ENCODE results near the gene FGFR4. TPM values are rescaled to one million over a fixed set of nuclear protein-coding genes. Genes with fewer than 3 reads are reported as not detected.
A peak's percentile ranks its signal among the peaks of the same experiment; 100 is the strongest.

The FGFR4 gene
- total RNA-seq, 1 donor from 2014 or later: 34.1 TPM

GRCh38 chr5:177077335-177077734 is 9.4 kb upstream of the FGFR4 start:
- H3K4me1 Mint-ChIP-seq (ENCODE audit: unreplicated experiment): no peaks in the 10 kb centered on the region
- no peak for TF ChIP-seq CTCF (conservative IDR thresholded peaks at IDR 0.05)
- no peak overlapping the region for H3K4me3 Mint-ChIP-seq
- no peak overlapping the region for H3K27ac Mint-ChIP-seq
- DNase-seq (ENCODE audit: extremely low spot score, unreplicated experiment): no peak
- no peaks in the 10 kb centered on the region for H3K27me3 Mint-ChIP-seq
- peaks cover 3% of the 10 kb centered on the region for H3K36me3 Mint-ChIP-seq
- no peaks in the 10 kb centered on the region for H3K9me3 Mint-ChIP-seq

- Mint-ChIP-seq H3K27ac (no peak overlapping the region), H3K4me1 (ENCODE audit: unreplicated experiment) (no peaks in the 10 kb centered on the region), H3K27me3 (peaks cover 4% of the 10 kb centered on the region), H3K36me3 (no peaks in the 10 kb centered on the region), H3K4me3 (no peak overlapping the region), H3K9me3 (no peaks in the 10 kb centered on the region)
- DNase-seq (ENCODE audit: extremely low spot score, unreplicated experiment): no peak
- no peak for TF ChIP-seq CTCF (conservative IDR thresholded peaks at IDR 0.05)
Observed at GRCh38 chr5:177079606-177080005, 7.1 kb upstream of the FGFR4 start.

GRCh38 chr5:177080265-177080664 is 6.5 kb upstream of the FGFR4 start:
- Mint-ChIP-seq H3K27ac (no peak overlapping the region), H3K9me3 (no peaks in the 10 kb centered on the region), H3K4me1 (ENCODE audit: unreplicated experiment) (no peaks in the 10 kb centered on the region), H3K4me3 (no peak overlapping the region), H3K36me3 (no peaks in the 10 kb centered on the region), H3K27me3 (peaks cover 4% of the 10 kb centered on the region)
- no peak for TF ChIP-seq CTCF (conservative IDR thresholded peaks at IDR 0.05)
- no peak for DNase-seq (ENCODE audit: extremely low spot score, unreplicated experiment)

GRCh38 chr5:177081859-177082258 is 4.9 kb upstream of the FGFR4 start:
- Mint-ChIP-seq H3K4me1 (ENCODE audit: unreplicated experiment) (peaks cover 6% of the 10 kb centered on the region), H3K27ac (no peak overlapping the region), H3K9me3 (no peaks in the 10 kb centered on the region), H3K4me3 (no peak overlapping the region), H3K27me3 (peaks cover 9% of the 10 kb centered on the region), H3K36me3 (no peaks in the 10 kb centered on the region)
- no peak for TF ChIP-seq CTCF (conservative IDR thresholded peaks at IDR 0.05)
- DNase-seq (ENCODE audit: extremely low spot score, unreplicated experiment): no peak

- H3K36me3 Mint-ChIP-seq: no peaks in the 10 kb centered on the region
- DNase-seq (ENCODE audit: extremely low spot score, unreplicated experiment): no peak
- peaks cover 12% of the 10 kb centered on the region for H3K4me1 Mint-ChIP-seq (ENCODE audit: unreplicated experiment)
- H3K27me3 Mint-ChIP-seq: peaks cover 15% of the 10 kb centered on the region
- H3K9me3 Mint-ChIP-seq: no peaks in the 10 kb centered on the region
- H3K27ac Mint-ChIP-seq: no peak overlapping the region
- no peak for TF ChIP-seq CTCF (conservative IDR thresholded peaks at IDR 0.05)
- H3K4me3 Mint-ChIP-seq: no peak overlapping the region
Observed at GRCh38 chr5:177083357-177083756, 3.4 kb upstream of the FGFR4 start.

GRCh38 chr5:177084175-177084574 is 2.5 kb upstream of the FGFR4 start:
- no peak for TF ChIP-seq CTCF (conservative IDR thresholded peaks at IDR 0.05)
- Mint-ChIP-seq H3K27me3 (peaks cover 23% of the 10 kb centered on the region), H3K9me3 (no peaks in the 10 kb centered on the region), H3K4me3 (no peak overlapping the region), H3K36me3 (no peaks in the 10 kb centered on the region), H3K4me1 (ENCODE audit: unreplicated experiment) (peaks cover 20% of the 10 kb centered on the region), H3K27ac (peak overlapping the region; percentile 12)
- DNase-seq (ENCODE audit: extremely low spot score, unreplicated experiment): no peak
